Caki2 (cell line): ENCODE results near the gene ACSBG1. TPM values are rescaled to one million over a fixed set of nuclear protein-coding genes. Genes with fewer than 3 reads are reported as not detected.
A peak's percentile ranks its signal among the peaks of the same experiment; 100 is the strongest.

ENCODE experiments used
- DNase-seq: peaks from one replicate; pipeline ENCODE4 v3.0.0-alpha.2; 2015; ENCODE audit warnings: low read depth
- in situ Hi-C: cut with HindIII; loops from 2 replicates; pipeline ENCODE4 v1.10.0; 2016; ENCODE audit warnings: low sequenced_read_pairs, low pct_unique_long_range_greater_than_20kb, mixed read lengths
- total RNA-seq: library from RNA; depleted of rRNA; stranded (reverse); fragments of >200 nt; shearing (Covaris generic); gene quantifications from 2 replicates; pipeline ENCODE4 v1.2.3, GENCODE V29; 2014; ENCODE audit warnings: low replicate concordance

The ACSBG1 gene
- total RNA-seq, 1 experiment from 2014 or later, result not detected

GRCh38 chr15:78229431-78230406 lies 4.6 kb downstream of the ACSBG1 start:
- in situ Hi-C loops, result no loop called here
- DNase-seq, result no peak

- no peak for DNase-seq
- in situ Hi-C loops, result no loop called here
Observed at GRCh38 chr15:78228356-78228996, 5.9 kb downstream of the ACSBG1 start.

GRCh38 chr15:78225783-78226541 lies 8.4 kb downstream of the ACSBG1 start:
- no peak for DNase-seq
- in situ Hi-C loops, result no loop called here

- in situ Hi-C loops, result no loop called here
Observed at GRCh38 chr15:78224023-78224411, 10.3 kb downstream of the ACSBG1 start.

GRCh38 chr15:78223396-78224022 lies 10.9 kb downstream of the ACSBG1 start:
- in situ Hi-C loops, result no loop called here
- no peak for DNase-seq

More at GRCh38 chr15:78224023-78224411, 10.3 kb downstream of the ACSBG1 start:
- no peak for DNase-seq

GRCh38 chr15:78222745-78223395 lies 11.5 kb downstream of the ACSBG1 start:
- in situ Hi-C loops, result no loop called here
- no peak for DNase-seq

- in situ Hi-C loops, result no loop called here
- no peak for DNase-seq
Observed at GRCh38 chr15:78220713-78221112, 13.7 kb downstream of the ACSBG1 start.

- in situ Hi-C loops, result no loop called here
- DNase-seq, result peak; percentile 59
Observed at GRCh38 chr15:78216276-78217104, 17.9 kb downstream of the ACSBG1 start.

- DNase-seq, result no peak
- in situ Hi-C loops, result no loop called here
Observed at GRCh38 chr15:78213956-78214355, 20.4 kb downstream of the ACSBG1 start.

- in situ Hi-C loops, result no loop called here
- no peak for DNase-seq
Observed at GRCh38 chr15:78213425-78213750, 21.0 kb downstream of the ACSBG1 start.

GRCh38 chr15:78212546-78213424 lies 21.6 kb downstream of the ACSBG1 start:
- in situ Hi-C loops, result no loop called here
- DNase-seq, result peak; percentile 68

- in situ Hi-C loops, result no loop called here
- DNase-seq, result no peak
Observed at GRCh38 chr15:78212008-78212407, 22.4 kb downstream of the ACSBG1 start.

GRCh38 chr15:78211189-78211921 lies 23.0 kb downstream of the ACSBG1 start:
- in situ Hi-C loops, result no loop called here
- no peak for DNase-seq

GRCh38 chr15:78210349-78210717 lies 24.0 kb downstream of the ACSBG1 start:
- DNase-seq, result no peak
- in situ Hi-C loops, result no loop called here

- in situ Hi-C loops, result no loop called here
- DNase-seq, result no peak
Observed at GRCh38 chr15:78209646-78210348, 24.6 kb downstream of the ACSBG1 start.
